Inflammatory macrophage treated with lipopolysaccharide for 1 hour (primary cell): ENCODE results near the gene ADIPOR1.
A peak's percentile ranks its signal among the peaks of the same experiment; 100 is the strongest.
"Not testable (repeated sequence)": the region's sequence is repeated elsewhere in the genome, so short reads cannot be mapped to it uniquely, and the experiment has no call there.

Experiments
- DNase-seq, 2 donors: peaks; one replicate each; pipeline ENCODE4 v3.0.0-alpha.2; 2020 to 2022

ADIPOR1 gene, protein sequence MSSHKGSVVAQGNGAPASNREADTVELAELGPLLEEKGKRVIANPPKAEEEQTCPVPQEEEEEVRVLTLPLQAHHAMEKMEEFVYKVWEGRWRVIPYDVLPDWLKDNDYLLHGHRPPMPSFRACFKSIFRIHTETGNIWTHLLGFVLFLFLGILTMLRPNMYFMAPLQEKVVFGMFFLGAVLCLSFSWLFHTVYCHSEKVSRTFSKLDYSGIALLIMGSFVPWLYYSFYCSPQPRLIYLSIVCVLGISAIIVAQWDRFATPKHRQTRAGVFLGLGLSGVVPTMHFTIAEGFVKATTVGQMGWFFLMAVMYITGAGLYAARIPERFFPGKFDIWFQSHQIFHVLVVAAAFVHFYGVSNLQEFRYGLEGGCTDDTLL

DNA sequence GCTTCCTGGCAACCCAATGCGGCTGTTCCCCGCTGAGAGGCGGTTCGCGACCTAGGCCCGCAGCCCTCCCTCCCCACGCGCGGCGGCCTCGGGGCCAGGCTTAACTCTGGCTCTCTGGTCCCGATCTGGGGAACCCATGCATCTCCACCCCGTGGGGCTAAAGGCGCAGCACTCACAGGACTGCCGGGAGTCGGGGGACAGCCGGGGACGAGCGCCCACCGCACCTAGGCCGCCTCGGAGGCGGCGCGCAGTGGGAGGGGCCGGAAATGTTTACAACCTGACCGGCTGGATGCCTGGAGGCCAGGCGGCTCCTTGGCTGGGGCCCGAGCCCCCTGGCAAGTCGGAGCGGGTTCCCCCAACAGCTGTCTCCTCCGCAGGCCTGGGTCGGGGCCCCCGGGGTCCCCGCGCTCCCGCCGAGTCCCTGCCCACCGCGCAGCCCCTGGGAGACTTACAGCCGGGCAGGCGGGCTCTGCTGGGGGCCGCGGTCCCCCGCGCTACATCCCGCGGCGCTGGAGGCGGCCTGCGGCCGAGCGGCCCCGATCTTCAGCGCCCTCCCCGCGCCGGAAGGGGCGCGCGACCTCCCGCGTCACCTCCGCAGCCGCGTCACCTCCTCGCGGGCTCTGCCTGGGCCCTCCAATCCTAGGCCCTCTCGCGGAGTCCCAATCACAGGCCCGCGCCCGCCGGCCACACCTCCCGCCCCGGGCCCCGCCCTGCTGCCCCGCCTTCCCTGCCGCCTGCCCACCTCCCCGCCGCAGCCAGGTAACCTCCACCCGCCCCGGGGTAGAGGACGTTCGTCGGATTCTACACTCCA is at the start of gene ADIPOR1:
ADIPOR1 (minus strand) TSS at position 580 of the 811 bp plus-strand sequence. CDS start 7,242 bp downstream, outside the sequence.
- DNase-seq: peak; percentile 83 to 87

DNA sequence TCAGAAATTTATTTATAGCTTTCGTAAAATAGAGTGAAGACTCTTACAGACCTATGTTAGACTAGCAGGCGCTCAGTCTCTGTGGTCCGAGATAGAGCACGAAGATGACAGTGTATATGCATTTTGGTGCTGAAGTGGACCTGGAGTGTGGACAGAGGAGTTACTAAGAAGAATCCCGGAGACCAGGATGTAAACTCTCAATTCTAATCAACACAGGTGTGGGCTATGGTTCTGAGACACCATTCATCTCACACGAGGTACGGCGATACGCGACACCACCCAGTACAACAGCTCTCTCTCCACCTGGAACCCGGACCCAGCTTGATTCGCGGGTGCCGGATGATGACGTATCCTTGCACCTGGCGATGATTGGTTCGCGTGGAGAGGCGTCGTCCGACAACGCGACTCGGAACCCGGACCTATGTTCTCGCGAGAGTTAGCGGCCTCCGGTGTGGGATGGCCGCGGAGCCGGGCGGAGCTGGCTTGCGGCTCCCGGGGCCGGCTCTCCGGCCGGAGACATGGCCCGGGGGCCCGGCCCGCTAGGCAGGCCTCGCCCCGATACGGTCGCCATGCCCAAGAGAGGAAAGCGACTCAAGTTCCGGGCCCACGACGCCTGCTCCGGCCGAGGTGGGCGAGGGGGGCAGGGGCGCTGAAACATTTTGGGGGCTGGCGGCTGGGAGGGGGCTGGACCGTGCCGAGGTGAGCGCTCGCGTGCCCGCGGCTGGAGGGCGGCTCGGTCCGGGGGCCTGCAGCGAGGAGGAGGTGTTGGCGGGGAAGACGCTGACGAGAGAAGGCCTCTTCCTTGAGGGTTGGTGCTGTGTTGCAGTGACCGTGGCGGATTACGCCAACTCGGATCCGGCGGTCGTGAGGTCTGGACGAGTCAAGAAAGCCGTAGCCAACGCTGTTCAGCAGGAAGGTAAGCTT is 49.1 kb upstream of the ADIPOR1 start, which contains the start of gene TMEM183A:
TMEM183A (plus strand) TSS at position 427 of the 924 bp plus-strand sequence; CDS start at position 519, 92 bp downstream.
- DNase-seq: peak; percentile 95 to 98

DNA sequence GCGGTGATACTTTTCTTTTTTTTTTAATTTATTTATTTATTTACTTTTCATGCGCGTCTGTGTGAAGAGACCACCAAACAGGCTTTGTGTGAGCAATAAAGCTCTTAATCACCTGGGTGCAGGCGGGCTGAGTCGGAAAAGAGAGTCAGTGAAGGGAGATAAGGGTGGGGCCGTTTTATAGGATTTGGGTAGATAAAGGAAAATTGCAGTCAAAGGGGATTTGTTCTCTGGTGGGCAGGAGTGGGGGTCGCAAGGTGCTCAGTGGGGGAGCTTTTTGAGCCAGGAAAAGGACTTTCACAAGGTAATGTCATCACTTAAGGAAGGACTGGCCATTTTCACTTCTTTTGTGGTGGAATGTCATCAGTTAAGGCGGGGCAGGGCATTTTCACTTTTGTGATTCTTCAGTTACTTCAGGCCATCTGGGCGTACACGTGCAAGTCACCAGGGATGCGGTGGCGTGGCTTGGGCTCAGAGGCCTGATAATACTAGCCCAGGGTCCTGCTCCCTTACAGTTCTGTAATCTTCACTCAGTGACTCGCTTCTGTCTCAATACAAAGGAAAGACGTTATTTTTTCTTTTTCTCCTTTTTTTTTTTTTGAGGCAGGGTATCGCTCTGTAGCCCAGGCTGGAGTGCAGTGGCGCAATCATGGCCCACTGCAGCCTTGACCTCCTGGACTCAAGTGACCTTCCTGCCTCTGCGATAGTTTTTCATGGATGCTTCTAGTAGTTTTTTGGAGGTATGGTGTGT is 47.5 kb upstream of the ADIPOR1 start:
- peak; percentile 37 to 44 for DNase-seq

DNA sequence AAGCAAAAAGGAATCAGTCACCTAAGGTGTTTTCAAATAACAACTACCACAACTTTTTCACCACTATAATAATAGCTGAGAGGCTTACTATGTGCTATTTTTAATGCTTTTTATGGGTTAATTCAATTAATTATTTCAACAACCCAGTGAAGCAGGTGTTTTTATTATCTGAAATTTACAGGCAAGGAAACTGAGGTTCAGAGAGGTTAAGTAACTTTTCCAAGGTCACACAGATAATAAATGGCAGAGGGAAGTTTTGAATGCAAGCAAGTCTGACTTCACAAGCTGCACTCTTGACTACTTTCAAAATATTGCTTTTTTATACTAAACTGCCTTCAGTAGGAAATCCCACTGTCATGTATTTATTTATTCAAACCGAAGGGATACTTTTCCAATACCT is 44.8 kb upstream of the ADIPOR1 start:
- DNase-seq: no peak

DNA sequence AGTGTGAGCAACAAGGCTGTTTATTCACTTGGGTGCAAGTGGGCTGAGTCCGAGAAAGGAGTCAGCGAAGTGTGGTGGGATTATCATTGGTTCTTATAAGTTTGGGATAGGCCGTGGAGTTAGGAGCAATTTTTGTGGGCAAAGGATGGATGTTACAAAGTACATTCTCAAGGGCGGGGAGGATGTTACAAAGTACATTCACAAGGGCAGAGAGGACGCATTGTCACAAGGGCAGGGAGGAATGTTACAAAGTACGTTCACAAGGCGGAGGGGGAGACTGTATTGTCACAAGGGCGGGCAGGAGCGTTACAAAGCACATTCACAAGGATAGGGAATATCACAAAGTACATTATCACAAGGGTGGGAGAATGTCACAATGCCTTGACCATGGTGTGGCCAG is 43.9 kb upstream of the ADIPOR1 start:
- DNase-seq: no peak

DNA sequence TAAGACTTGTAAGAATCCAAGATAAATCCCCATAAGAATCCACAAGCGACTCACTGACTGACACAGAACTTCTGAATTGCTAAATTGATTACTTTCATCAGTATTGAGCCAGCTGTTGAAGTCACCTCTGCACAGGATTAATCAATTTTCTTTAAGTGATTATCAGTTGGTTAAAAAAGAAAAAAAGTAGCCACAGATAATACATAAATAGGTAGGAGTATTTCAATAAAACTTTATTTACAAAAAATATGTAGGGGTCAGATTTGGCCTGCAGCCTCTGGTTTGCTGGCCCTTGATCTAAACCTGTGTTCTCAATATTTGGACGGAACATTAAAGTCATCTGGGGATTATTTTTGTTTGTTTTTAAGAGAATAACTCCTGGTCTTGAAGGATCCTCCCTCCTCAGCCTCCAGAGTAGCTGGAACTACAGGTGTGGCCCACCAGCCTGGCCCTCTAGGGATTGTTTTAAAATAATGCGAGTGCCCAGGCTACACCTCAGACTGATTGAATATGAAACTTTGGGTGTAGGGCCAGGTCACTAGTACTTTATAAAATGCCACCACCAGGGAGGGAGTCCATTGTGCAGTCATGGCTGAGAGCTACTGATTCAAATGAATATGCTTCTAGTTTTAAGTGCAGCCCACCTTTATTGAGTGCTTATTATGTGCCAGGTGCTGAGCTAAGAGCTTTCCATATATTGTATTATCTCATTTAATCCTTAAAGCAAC is 42.3 kb upstream of the ADIPOR1 start:
- DNase-seq: no peak

DNA sequence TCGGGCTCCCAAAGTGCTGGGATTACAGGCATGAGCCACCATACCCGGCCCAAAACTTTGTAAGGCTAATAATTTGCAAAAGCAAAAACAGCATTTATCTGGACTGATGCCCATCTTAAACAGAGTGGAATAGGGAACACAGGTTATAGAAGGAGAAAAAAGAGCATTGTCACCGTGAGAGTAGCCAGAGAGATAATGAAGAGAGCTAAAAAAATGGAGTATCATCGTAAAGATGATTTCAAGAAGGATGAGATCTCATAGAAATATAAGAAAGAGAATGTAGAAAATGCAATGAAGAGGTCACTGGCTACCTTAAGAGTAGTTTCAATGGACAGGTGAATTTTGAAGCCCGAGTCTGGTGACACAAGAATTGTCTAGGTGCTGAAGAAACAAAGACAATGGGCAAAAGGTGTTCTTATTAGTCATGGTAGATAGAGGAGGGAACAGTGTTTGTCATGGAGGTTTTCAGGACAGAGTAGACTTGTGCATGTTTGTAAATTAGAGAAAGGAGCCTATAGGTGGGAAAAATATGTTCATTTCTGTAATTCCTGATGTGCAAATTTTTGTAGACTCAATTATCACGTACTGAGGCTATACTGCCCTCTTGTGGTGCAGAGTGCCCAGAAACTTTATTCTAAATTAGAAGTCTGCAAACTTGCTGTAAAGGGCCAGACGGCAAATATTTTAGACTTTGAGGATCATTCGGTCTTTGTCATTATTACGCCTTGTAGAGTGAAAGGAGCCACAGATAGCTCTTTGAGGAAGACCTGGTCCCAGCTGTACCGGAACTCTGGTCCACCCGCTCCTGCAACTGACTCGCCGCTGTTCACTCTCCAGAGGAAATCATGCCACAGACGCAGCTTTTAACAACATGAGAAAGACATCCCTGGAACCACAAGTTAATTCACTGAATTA is 41.0 kb upstream of the ADIPOR1 start:
- peak; percentile 54 to 95 for DNase-seq

DNA sequence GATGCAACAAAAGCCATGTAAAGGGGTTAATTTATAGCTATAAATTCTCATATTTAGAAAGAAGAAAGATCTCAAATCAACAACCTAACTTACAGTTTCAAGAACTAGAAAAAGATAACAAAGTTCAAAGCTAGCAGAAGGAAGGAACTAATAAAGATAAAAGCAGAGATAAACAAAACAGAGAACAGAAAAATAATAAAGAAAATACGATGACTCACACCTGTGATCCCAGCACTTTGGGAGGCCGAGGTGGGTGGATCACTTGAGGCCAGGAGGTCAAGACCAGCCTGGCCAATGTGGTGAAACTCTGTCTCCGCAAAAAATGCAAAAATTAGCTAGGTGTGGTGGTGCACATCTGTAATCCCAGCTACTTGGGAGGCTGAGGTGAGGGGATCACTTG is 36.6 kb upstream of the ADIPOR1 start:
- no peak for DNase-seq

DNA sequence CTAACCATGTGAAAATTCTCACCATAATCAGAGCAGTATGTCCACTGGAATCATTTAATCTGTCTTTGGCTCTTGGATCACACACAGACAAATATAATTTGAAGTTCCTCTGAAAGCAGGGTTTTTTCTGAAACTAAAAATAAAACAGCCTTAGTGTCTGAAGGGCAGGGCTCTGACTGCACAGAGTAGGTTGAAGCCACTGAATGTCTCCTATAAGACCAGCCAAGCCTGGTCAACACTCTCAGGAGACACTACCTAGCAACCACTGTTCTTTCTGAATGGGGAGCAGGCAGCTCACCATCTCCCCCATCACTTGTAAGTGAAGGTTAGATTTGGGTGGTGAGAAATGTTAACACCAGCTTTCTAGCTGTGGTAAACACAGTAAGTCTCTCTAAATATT is 33.0 kb upstream of the ADIPOR1 start:
- no peak for DNase-seq

DNA sequence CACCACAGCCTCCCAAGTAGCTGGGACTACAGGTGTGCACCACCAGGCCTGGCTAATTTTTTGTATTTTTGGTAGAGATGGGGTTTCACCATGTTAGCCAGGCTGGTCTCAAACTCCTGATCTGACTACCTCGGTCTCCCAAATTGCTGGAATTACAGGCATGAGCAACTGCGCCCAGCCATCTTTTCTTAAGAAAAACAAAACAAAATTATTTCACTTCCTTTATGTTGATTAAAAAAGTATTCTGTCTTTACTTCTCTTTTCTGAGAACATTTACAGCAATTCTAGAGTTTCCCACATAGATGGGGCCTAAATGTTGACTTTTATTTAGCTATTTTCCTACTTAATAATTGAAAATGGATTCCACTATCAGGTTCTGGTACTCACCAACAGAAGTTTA is 31.8 kb upstream of the ADIPOR1 start:
- peak; percentile 42 for DNase-seq

DNA sequence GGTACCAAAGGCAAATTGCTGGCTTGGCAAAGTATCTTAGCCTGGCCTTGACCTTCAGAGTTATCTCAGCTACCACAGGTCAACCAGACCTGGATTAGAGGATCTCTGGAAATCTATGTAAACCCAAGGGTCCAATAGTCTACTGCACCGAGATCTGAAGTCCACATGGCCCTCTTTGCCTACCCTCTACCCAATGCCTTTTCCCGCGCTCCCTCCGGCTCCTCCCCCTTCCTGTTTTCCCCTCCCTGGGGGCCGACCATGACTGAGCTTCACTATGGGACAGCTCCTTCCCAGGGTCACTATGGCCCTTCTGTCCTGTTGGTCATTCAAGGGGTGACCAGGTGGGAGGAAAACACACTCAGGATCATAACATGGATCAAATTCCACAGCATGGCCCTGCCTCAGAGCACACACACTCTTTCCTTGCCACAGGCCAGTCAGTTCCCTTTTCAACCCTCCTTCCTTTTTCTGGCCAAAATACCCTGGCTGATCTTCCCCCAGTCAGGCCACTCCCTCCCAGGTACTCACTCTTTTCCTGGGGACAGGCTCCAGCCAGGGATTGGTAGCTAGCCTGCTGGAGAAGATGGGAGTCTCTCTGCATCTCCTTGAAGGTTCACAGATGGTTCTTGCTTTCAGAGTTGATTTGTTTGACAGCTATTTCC is 29.9 kb upstream of the ADIPOR1 start:
- DNase-seq: no peak

DNA sequence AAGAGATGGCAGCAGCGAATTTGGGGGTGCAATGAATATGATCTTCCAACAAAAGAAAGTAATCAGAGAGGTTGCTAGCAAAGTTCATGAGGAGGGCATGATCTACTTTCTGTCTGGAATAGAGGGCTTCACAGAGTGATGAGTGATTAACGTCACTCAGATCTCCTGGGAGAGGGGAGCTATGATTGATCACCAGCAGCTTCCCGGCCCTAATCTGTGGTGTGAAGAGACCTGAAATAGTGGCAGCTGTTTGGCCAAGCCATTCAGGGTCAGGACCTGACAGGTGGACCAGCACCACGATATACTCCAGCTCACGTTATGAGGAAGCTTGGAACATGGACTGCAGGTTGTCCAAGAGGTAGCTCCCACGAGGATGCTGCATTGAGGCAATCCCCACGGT is 29.1 kb upstream of the ADIPOR1 start:
- no peak for DNase-seq

DNA sequence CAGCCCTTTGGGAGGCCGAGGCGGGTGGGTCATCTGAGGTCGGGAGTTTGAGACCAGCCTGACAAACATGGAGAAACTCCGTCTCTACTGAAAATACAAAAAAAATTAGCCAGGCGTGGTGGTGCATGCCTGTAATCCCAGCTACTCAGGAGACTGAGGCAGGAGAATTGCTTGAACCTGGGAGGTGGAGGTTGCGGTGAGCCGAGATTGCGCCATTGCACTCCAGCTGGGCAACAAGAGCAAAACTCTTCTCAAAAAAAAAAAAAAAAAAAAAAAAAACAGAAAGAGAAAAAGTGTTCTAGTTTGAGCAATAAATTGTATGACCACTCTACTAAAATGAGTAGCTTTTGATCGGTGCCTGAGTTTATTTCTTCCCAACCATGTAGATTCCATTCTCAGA is 28.0 kb upstream of the ADIPOR1 start:
- not testable (repeated sequence) for DNase-seq

DNA sequence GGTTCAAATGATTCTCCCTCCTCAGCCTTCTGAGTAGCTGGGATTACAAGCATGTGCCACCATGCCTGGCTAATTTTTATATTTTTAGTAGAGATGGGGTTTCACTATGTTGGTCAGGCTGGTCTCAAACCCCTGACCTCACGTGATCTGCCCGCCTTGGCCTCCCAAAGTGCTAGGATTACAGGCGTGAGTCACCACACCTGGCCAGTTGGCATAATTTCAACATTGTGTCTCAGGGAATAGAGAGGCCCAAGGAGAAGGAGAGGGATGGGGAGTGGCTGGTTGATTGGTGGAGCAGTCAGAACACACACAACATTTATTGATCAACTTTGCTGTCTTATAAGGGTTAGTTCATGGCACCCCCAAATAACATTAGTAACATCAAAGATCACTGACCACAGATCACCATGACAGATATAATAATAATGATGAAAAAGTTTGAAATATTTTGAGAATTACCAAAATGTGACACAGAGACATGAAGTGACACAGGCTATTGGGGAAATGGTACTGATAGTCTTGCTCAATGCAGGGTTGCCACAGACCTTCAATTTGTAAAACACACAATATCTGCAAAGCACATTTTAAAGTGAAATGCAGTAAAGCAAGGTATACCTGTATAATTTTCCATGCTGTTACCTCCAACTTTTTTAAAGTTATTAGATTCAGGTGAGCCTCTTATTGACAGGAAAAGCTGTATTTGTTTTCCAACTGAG is 24.8 kb upstream of the ADIPOR1 start:
- peak; percentile 73 to 79 for DNase-seq

DNA sequence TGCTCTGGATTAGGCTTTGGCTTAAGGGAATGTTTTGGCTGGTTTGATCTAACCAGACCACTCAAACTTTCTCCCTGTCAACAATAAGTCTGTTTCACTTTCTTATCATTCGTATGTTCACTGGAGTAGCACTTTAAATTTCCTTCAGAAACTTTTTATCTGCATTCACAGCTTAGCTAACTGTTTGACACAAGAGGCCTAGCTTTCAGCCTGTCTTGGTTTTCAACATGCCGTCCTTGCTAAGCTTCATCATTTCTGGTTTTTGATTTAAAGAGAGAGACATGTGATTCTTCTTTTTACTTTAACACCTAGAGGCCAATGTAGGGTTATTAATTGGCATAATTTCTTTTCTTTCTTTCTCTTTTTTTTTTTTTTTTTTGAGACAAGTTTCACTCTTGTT is 23.8 kb upstream of the ADIPOR1 start:
- no peak for DNase-seq

DNA sequence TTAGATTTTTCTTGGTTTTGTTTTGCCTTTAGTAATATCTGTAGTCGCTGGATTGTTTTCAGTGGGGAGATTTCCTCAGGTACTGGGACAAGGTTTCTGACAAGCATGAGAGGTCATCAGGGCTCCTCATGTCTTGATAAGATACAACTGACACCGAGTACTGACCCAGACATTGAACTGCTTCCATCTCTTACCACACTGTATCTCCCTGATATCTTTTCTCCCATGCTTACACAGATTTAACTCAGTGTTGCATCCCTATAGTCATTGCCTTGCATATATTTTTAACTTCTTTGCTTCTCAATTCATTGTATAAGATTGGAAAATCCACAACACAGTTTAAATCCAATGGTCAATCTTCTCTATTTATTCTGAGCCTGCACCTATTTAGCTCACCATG is 21.3 kb upstream of the ADIPOR1 start:
- peak in 1 of 2 donors; percentile 33 for DNase-seq

DNA sequence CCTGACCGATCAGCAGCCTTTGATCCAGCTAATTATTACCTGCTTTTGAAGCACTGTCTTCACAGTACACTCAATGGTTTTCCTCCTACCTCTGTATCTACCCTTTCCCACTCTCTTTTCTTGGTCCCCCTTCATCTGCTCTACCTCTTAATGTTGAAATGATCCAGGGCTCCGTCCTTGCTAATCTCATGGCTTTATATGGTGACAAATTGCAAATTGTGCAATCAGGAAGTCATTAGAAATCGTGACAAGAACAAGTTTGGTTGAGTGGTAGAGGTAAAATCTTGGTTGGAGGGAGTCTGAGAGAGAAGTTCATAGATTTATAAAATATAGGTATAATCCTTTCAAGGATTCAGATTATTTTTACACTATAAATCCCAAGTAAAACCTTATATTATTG is 18.5 kb upstream of the ADIPOR1 start:
- DNase-seq: peak; percentile 52 to 62

DNA sequence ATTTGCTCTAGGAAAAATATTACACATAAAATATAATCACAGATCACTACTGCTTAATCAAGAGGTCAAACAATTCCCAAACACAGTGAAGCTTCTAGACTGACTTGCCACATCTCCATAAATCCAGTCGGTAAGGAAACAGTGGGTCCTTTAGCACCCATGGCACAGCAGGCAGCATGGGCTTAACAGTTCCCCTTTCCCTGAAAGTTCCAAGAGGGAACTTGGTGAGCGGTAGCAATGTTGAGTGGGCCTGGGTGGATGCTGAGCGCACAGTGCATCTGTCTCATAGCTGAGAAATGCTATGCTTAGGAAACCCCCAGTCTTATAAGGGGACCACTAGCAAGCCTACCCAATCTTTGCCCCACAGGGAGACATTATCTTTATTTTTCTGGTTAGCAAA is 16.7 kb upstream of the ADIPOR1 start:
- DNase-seq: peak in 1 of 2 donors; percentile 39

DNA sequence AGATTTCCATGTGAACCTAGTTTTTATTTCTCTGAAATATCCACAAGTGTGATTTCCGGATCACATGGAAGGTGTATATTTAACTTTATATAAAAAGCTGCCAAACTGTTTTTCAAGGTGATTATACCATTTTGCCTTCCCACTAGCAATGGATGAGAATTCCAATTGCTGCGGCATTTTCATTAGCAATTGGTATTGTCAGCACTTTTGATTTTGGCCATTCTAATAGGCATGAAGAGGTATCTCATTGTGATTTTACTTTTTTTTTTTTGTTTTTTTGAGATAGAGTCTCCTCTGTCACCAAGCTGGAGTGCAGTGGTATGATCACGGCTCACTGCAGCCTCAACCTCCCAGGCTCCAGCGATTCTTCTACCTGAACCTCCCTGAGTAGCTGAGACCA is 13.9 kb upstream of the ADIPOR1 start:
- DNase-seq: no peak
